HepG2 (cell line): ENCODE results near the gene DSCAM. TPM values are rescaled to one million over a fixed set of nuclear protein-coding genes. Genes with fewer than 3 reads are reported as not detected.

Experiments used
- ATAC-seq: fragments of 200-7000 bp; cut with Tn5 transposase; 3 replicates; pipeline ENCODE4 v1.9.1; 2020; ENCODE audit warnings: mild to moderate bottlenecking, moderate library complexity
- BruUV-seq: library from RNA; stranded (reverse); fragments of 400-500 nt; replicated peaks from 2 replicates; lab custom pipeline; 2021; lab: Mats Ljungman, UMichigan
- CTCF ChIA-PET: fragments of 300-600 bp; formaldehyde crosslinking; extraction: SDS; loops from one replicate; lab custom pipeline; 2021; ENCODE audit warnings: low total read pairs, inconsistent platforms, low intra/inter-chr PET ratio; lab: Yijun Ruan, JAX
- POLR2A ChIA-PET: fragments of 350-600 bp; sonication (Branson Sonifier 250); formaldehyde crosslinking; loops from one replicate; lab custom pipeline; 2020; ENCODE audit warnings: antibody characterized with exemption, inconsistent platforms; lab: Yijun Ruan, JAX
- DNase-seq: peaks from one replicate; pipeline ENCODE4 v3.0.0-alpha.2; 2015; ENCODE audit warnings: low spot score
- FAIRE-seq: peaks from 3 replicates; lab custom pipeline; 2011; peaks lifted over from hg19 to GRCh38; lab: Jason Lieb, UNC
- H2AFZ ChIP-seq: one replicate; pipeline ENCODE4 v1.6.1; 2011; ENCODE audit warnings: low read length, inconsistent platforms
- H3K27ac ChIP-seq: fragments of 300-600 bp; 3 replicates; pipeline ENCODE4 v1.8.0; 2011; ENCODE audit warnings: mixed run types, mild to moderate bottlenecking, mixed read lengths, low read length, inconsistent platforms; ENCODE audit not compliant: insufficient read depth; ENCODE audit errors: extremely low read length
- H3K27me3 ChIP-seq, 2 experiments: fragments of 200-600 bp in 1 of 2; 2 replicates in 1 of 2; 3 replicates in 1 of 2; pipeline versions ENCODE4 v1.6.0 to v1.8.0; 2011; ENCODE audit warnings: low read length in 2 of 2, mild to moderate bottlenecking in 2 of 2, moderate library complexity in 2 of 2, inconsistent platforms in 1 of 2; ENCODE audit not compliant: insufficient read depth in 2 of 2, control insufficient read depth in 1 of 2
- H3K36me3 ChIP-seq, 2 experiments: fragments of 200-600 bp in 1 of 2; replicated peaks in 1 of 2; 2 replicates in 1 of 2; 3 replicates in 1 of 2; pipeline versions ENCODE4 v1.5.1 to v1.8.0; 2011; ENCODE audit warnings: low read length in 2 of 2, inconsistent platforms in 1 of 2; ENCODE audit not compliant: insufficient read depth in 2 of 2, control insufficient read depth in 1 of 2
- H3K4me1 ChIP-seq: 2 replicates; pipeline ENCODE4 v1.5.1; 2012; ENCODE audit warnings: low read length, inconsistent platforms; ENCODE audit not compliant: insufficient read depth
- H3K4me2 ChIP-seq: 2 replicates; pipeline ENCODE4 v1.6.0; 2011; ENCODE audit warnings: low read depth, low read length, inconsistent platforms
- H3K4me3 ChIP-seq, 3 experiments: fragments of 200-600 bp in 1 of 3; sonication (generic), shearing (Covaris generic) in 1 of 3; replicated peaks in 1 of 3; 2 replicates each; pipeline ENCODE4 v1.5.1; 2011 to 2016; ENCODE audit warnings: low read length in 3 of 3, inconsistent platforms in 2 of 3, low read depth in 2 of 3, mild to moderate bottlenecking in 2 of 3, control low read depth in 1 of 3, mixed read lengths in 1 of 3; ENCODE audit not compliant: insufficient read depth in 1 of 3
- H3K79me2 ChIP-seq: one replicate; pipeline ENCODE4 v1.6.1; 2011; ENCODE audit warnings: low read length, inconsistent platforms; ENCODE audit not compliant: insufficient read depth
- H3K9ac ChIP-seq: 2 replicates; pipeline ENCODE4 v1.6.0; 2011; ENCODE audit warnings: mild to moderate bottlenecking, low read depth, low read length, inconsistent platforms; ENCODE audit not compliant: insufficient read depth
- H3K9me3 ChIP-seq: 2 replicates; pipeline ENCODE4 v1.5.1; 2012; ENCODE audit warnings: mild to moderate bottlenecking, low read length
- H4K20me1 ChIP-seq: 2 replicates; pipeline ENCODE4 v1.6.0; 2011; ENCODE audit warnings: inconsistent platforms, mild to moderate bottlenecking, low read length, moderate library complexity; ENCODE audit not compliant: insufficient read depth
- CEBPB ChIP-seq: IDR thresholded peaks from 2 replicates; pipeline ENCODE4 v1.6.1; 2011; ENCODE audit warnings: low read depth, low read length, improper control_type of control experiment, borderline replicate concordance
- FOXJ3 ChIP-seq: sonication (generic); formaldehyde crosslinking; IDR thresholded peaks from 2 replicates; pipeline ENCODE4 v1.4.0; 2020; ENCODE audit warnings: missing genetic modification reagents, mild to moderate bottlenecking, borderline replicate concordance
- GABPB1 ChIP-seq: IDR thresholded peaks from 2 replicates; pipeline ENCODE4 v1.6.1; 2016; ENCODE audit warnings: mild to moderate bottlenecking, missing genetic modification reagents, moderate library complexity, missing compliant biosample characterization
- KLF15 ChIP-seq: sonication (generic); formaldehyde crosslinking; IDR thresholded peaks from 2 replicates; pipeline ENCODE4 v1.8.1; 2023; ENCODE audit warnings: borderline replicate concordance, mild to moderate bottlenecking, inconsistent platforms, missing genetic modification reagents, mixed read lengths
- MED8 ChIP-seq: sonication (generic); formaldehyde crosslinking; IDR thresholded peaks from 2 replicates; pipeline ENCODE4 v1.8.1; 2023; ENCODE audit warnings: mild to moderate bottlenecking, missing genetic modification reagents; ENCODE audit not compliant: insufficient replicate concordance
- PHF8 ChIP-seq: sonication (generic); formaldehyde crosslinking; IDR thresholded peaks from 2 replicates; pipeline ENCODE4 v1.5.0; 2020; ENCODE audit warnings: missing genetic modification reagents
- RFXAP ChIP-seq: sonication (generic); formaldehyde crosslinking; IDR thresholded peaks from 2 replicates; pipeline ENCODE4 v1.4.0; 2020; ENCODE audit warnings: missing genetic modification reagents, borderline replicate concordance
- SRF ChIP-seq: IDR thresholded peaks from 2 replicates; pipeline ENCODE4 v1.6.1; 2011; ENCODE audit warnings: mild to moderate bottlenecking, low read depth, low read length, moderate library complexity
- TBP ChIP-seq: sonication (generic); formaldehyde crosslinking; IDR thresholded peaks from 2 replicates; pipeline ENCODE4 v1.5.0; 2020; ENCODE audit warnings: missing genetic modification reagents
- ZNF569 ChIP-seq: sonication (generic); formaldehyde crosslinking; IDR thresholded peaks from 2 replicates; pipeline ENCODE4 v1.5.0; 2020; ENCODE audit warnings: mild to moderate bottlenecking, missing genetic modification reagents, moderate library complexity, borderline replicate concordance
- ZNF850 ChIP-seq: sonication (generic); formaldehyde crosslinking; conservative IDR thresholded peaks from 2 replicates; pipeline ENCODE4 v1.9.0; 2021; ENCODE audit warnings: mild to moderate bottlenecking, missing genetic modification reagents
- ZSCAN25 ChIP-seq: sonication (generic); formaldehyde crosslinking; IDR thresholded peaks from 2 replicates; pipeline ENCODE4 v1.8.0; 2022; ENCODE audit warnings: mild to moderate bottlenecking, missing genetic modification reagents
- WGBS: methylation state at CpG from one replicate; pipeline ENCODE4 v1.1.6; 2017; ENCODE audit warnings: low lambda C conversion rate; 5-methylcytosine and 5-hydroxymethylcytosine counted together
- in situ Hi-C: cut with HindIII; loops from 2 replicates; pipeline ENCODE4 v1.10.0; 2017; ENCODE audit warnings: low pct_unique_long_range_greater_than_20kb; ENCODE audit not compliant: extremely low pct_ligation_motif_present
- intact Hi-C: fragments of 100-400 bp; cut with micrococcal nuclease; formaldehyde crosslinking; loops from one replicate; pipeline ENCODE4 v1.10.0; 2022; ENCODE audit not compliant: unreplicated experiment
- polyA plus RNA-seq, 8 experiments: library from polyadenylated mRNA; depleted of rRNA in 3 of 8; stranded (reverse) in 7 of 8; unstranded in 1 of 8; fragments of >200 nt; fragmentation: Illumina TruSeq in 4 of 8; extraction: Trizol in 4 of 8; gene quantifications; 2 replicates each; pipeline versions ENCODE4 v1.2.1 to v1.2.3, GENCODE V29; 2011 to 2016; ENCODE audit warnings: low read depth in 4 of 8, missing spikeins in 1 of 8, mixed read lengths in 1 of 8; ENCODE audit not compliant: insufficient read depth in 1 of 8
- total RNA-seq, 5 experiments: library from RNA; depleted of rRNA; stranded (reverse); fragments of >200 nt; fragmentation: Illumina TruSeq; extraction: Trizol; gene quantifications; 2 replicates each; pipeline ENCODE4 v1.2.3, GENCODE V29; 2016; ENCODE audit warnings: low read depth in 1 of 5
- TF ChIP-seq, protein P1 (sequence below): sonication (generic); formaldehyde crosslinking; IDR thresholded peaks from 2 replicates; pipeline ENCODE4 v1.8.1; 2023; ENCODE audit warnings: mild to moderate bottlenecking, moderate library complexity, missing genetic modification reagents
- TF ChIP-seq, protein P2 (sequence below): fragments of 450-650 bp; IDR thresholded peaks from 2 replicates; pipeline ENCODE4 v1.6.1; 2017

The DSCAM gene
- total and polyA plus RNA-seq, 2 of the 13 experiments (the other 11 are each of a cell fraction or from before 2014, with no cell fraction given) = not detected

DNA sequence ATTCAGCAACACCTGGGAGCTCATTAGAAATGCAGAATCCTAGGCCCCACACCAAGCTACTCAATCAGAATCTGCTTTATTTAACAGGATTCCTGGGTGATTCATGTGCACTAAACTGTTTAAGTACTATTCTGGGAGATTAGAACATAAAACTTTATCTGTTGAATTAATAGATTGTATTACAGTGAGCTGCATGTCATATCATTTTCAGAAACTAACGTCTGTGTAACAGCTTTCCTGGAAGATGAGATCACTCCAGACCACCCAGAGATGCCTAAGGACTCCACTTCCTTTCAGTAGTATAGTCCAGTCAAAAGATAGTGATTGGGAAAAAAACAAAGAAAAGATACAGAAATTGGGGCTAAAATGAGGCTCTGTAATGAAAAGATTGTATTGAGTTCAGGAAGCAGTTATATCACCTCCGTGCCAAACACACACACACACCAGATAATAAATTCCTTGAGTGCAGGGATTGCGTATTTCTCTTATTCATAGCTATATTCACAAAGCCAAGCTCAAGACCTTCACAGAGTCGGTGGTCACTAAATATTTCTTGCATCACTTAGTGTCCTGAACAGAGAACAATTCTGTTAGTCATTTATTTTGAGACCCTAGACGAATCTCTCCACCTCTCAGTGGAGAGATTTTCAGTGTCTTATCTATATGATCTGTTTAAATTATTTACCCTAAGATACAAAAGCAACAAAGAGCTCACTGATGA, 178.2 kb downstream of the DSCAM start:
- Histone ChIP-seq H3K27ac (no peak overlapping the region), H3K79me2 (no peaks in the 10 kb centered on the region), H3K4me2 (no peak overlapping the region), H3K9ac (no peak overlapping the region)
- DNase-seq (no peak), FAIRE-seq (no peak)
- ChIA-PET CTCF (no interaction called here), POLR2A (no interaction called here)
- no peak for TF ChIP-seq PHF8 (CRISPR knock-in tag)
- TF ChIP-seq SRF = no peak
- no peak for TF ChIP-seq FOXJ3 (CRISPR knock-in tag)
- TF ChIP-seq ZSCAN25 (CRISPR knock-in tag) = no peak
- TF ChIP-seq, all 625 proteins: peak for 0
- H3K27me3 ChIP-seq = no peaks in the 10 kb centered on the region
- in situ Hi-C loops (no loop called here), intact Hi-C loops (no loop called here)
- H2AFZ ChIP-seq = no peak overlapping the region
- 2% methylated on average over 5 of the region's 5 CpGs for WGBS
- no peaks in the 10 kb centered on the region for H3K36me3 ChIP-seq
- H4K20me1 ChIP-seq = no peaks in the 10 kb centered on the region
- no peak overlapping the region for H3K4me3 ChIP-seq
- ATAC-seq = no peak
- no peaks in the 10 kb centered on the region for H3K4me1 ChIP-seq
- BruUV-seq = no TSS peak
- H3K9me3 ChIP-seq = peaks cover 99% of the 10 kb centered on the region

DNA sequence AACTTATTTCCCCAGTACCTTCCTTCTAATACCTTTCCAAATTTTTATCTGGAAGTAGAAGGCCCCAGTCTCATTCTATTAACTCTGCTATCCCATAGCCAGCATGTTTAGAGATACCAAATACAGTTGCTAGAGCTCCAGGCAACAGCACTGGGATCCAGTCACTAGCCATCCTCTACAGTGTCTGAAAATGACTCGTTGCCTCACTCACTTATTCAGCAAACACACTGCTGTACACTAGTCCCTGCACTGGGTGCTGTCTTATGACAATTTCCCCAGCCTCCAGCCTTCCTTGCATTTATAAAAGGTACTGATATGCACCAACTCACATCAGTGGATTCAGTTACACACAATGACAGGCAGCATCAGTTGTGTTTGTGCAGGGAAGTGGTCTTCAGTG, 179.0 kb downstream of the DSCAM start:
- DNase-seq = no peak
- in situ Hi-C loops (no loop called here), intact Hi-C loops (no loop called here)
- no peak overlapping the region for H2AFZ ChIP-seq
- H3K9ac ChIP-seq = no peak overlapping the region
- 0% methylated on average over 1 of the region's 1 CpG for WGBS
- no peaks in the 10 kb centered on the region for H4K20me1 ChIP-seq
- no peak overlapping the region for H3K4me3 ChIP-seq
- ATAC-seq = no peak
- no peaks in the 10 kb centered on the region for H3K27me3 ChIP-seq
- H3K27ac ChIP-seq = no peak overlapping the region
- FAIRE-seq = no peak
- CTCF ChIA-PET = no interaction called here
- peaks cover 100% of the 10 kb centered on the region for H3K9me3 ChIP-seq
- no peaks in the 10 kb centered on the region for H3K4me1 ChIP-seq
- TF ChIP-seq MED8 (CRISPR knock-in tag) (no peak), ZNF850 (CRISPR knock-in tag) (no peak), TBP (CRISPR knock-in tag) (no peak), CEBPB (no peak), RFXAP (no peak), GABPB1 (no peak), ZNF569 (no peak), KLF15 (CRISPR knock-in tag) (no peak)
- TF ChIP-seq, protein P1, sequence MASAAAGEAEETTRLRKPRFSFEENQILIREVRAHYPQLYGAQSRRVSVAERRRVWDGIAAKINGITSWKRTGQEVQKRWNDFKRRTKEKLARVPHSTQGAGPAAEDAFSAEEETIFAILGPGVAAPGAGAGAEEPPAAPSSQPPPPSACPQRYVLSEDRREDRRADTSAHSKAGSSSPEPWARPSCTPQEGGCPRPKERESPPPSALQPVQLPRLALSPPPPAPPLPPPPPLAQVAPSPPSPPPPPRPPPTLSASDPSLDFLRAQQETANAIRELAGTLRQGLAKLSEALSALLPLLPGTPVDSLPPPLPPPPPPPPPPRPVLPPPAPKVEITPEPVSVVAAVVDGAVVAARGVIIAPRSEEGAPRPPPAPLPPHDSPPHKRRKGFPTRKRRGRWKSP (CRISPR knock-in tag) = no peak
- TF ChIP-seq, protein P2, sequence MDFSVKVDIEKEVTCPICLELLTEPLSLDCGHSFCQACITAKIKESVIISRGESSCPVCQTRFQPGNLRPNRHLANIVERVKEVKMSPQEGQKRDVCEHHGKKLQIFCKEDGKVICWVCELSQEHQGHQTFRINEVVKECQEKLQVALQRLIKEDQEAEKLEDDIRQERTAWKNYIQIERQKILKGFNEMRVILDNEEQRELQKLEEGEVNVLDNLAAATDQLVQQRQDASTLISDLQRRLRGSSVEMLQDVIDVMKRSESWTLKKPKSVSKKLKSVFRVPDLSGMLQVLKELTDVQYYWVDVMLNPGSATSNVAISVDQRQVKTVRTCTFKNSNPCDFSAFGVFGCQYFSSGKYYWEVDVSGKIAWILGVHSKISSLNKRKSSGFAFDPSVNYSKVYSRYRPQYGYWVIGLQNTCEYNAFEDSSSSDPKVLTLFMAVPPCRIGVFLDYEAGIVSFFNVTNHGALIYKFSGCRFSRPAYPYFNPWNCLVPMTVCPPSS = no peak
- TF ChIP-seq, all 625 proteins: peak for 0
- POLR2A ChIA-PET = no interaction called here
- no TSS peak for BruUV-seq
- Histone ChIP-seq H3K79me2 (no peaks in the 10 kb centered on the region), H3K36me3 (no peaks in the 10 kb centered on the region), H3K4me2 (no peak overlapping the region)
